Measurements from ENCODE around the gene SLC22A25. TPM values are rescaled to one million over a fixed set of nuclear protein-coding genes. Genes with fewer than 3 reads are reported as not detected.
"Not testable (repeated sequence)": the region's sequence is repeated elsewhere in the genome, so short reads cannot be mapped to it uniquely, and the experiment has no call there.

The SLC22A25 gene
- total RNA-seq (ENCODE audit: insufficient read depth, low replicate concordance), result not detected

- no peak for DNase-seq (ENCODE audit: low spot score)
These were observed at the start of gene SLC22A25 for GRCh38 chr11:63243533-63243932. TSS of gene SLC22A25 (minus strand) at chr11:63243599. CDS start at chr11:63229652, 13,947 bp downstream.

- DNase-seq (ENCODE audit: low spot score), result no peak
These were observed 46.9 kb upstream of the SLC22A25 start for GRCh38 chr11:63290285-63290684.

- DNase-seq (ENCODE audit: low spot score), result no peak
These were observed 46.3 kb upstream of the SLC22A25 start for GRCh38 chr11:63289658-63290057.

- no peak for DNase-seq (ENCODE audit: low spot score)
These were observed 39.2 kb upstream of the SLC22A25 start for GRCh38 chr11:63282579-63282978.

- DNase-seq (ENCODE audit: low spot score), result no peak
These were observed 37.5 kb upstream of the SLC22A25 start for GRCh38 chr11:63280920-63281319.

- DNase-seq (ENCODE audit: low spot score), result no peak
These were observed 34.0 kb upstream of the SLC22A25 start for GRCh38 chr11:63277345-63277943.

- no peak for DNase-seq (ENCODE audit: low spot score)
These were observed 31.4 kb upstream of the SLC22A25 start for GRCh38 chr11:63274776-63275175.

- DNase-seq (ENCODE audit: low spot score), result no peak
These were observed 30.3 kb upstream of the SLC22A25 start for GRCh38 chr11:63273685-63274084.

GRCh38 chr11:63262547-63262946 lies 19.1 kb upstream of the SLC22A25 start:
- DNase-seq (ENCODE audit: low spot score), result no peak

- no peak for DNase-seq (ENCODE audit: low spot score)
These were observed 7.9 kb upstream of the SLC22A25 start for GRCh38 chr11:63251312-63251711.

- DNase-seq (ENCODE audit: low spot score), result no peak
These were observed 7.0 kb upstream of the SLC22A25 start for GRCh38 chr11:63250162-63251050.

- no peak for DNase-seq (ENCODE audit: low spot score)
These were observed 5.6 kb upstream of the SLC22A25 start for GRCh38 chr11:63248966-63249365.

- DNase-seq (ENCODE audit: low spot score), result not testable (repeated sequence)
These were observed 4.0 kb upstream of the SLC22A25 start for GRCh38 chr11:63247237-63248002.

- no peak for DNase-seq (ENCODE audit: low spot score)
These were observed 2.6 kb upstream of the SLC22A25 start for GRCh38 chr11:63246045-63246444.

GRCh38 chr11:63244862-63245261 lies 1.5 kb upstream of the SLC22A25 start:
- no peak for DNase-seq (ENCODE audit: low spot score)

- no peak for DNase-seq (ENCODE audit: low spot score)
These were observed 1.2 kb downstream of the SLC22A25 start for GRCh38 chr11:63242089-63242781.

- no peak for DNase-seq (ENCODE audit: low spot score)
These were observed 2.5 kb downstream of the SLC22A25 start for GRCh38 chr11:63240791-63241379.

GRCh38 chr11:63240098-63240497 lies 3.3 kb downstream of the SLC22A25 start:
- no peak for DNase-seq (ENCODE audit: low spot score)

GRCh38 chr11:63239254-63239653 lies 4.1 kb downstream of the SLC22A25 start:
- no peak for DNase-seq (ENCODE audit: low spot score)

- no peak for DNase-seq (ENCODE audit: low spot score)
These were observed 6.0 kb downstream of the SLC22A25 start for GRCh38 chr11:63237413-63237812.

Data from umbilical cord (tissue), 2 donors.